ENCODE data around the gene TMPRSS4. TPM values are rescaled to one million over a fixed set of nuclear protein-coding genes. Genes with fewer than 3 reads are reported as not detected.
"Not testable (repeated sequence)": the region's sequence is repeated elsewhere in the genome, so short reads cannot be mapped to it uniquely, and the experiment has no call there.

Gene TMPRSS4
- total RNA-seq, 2 donors from 2014 or later: not detected

DNA sequence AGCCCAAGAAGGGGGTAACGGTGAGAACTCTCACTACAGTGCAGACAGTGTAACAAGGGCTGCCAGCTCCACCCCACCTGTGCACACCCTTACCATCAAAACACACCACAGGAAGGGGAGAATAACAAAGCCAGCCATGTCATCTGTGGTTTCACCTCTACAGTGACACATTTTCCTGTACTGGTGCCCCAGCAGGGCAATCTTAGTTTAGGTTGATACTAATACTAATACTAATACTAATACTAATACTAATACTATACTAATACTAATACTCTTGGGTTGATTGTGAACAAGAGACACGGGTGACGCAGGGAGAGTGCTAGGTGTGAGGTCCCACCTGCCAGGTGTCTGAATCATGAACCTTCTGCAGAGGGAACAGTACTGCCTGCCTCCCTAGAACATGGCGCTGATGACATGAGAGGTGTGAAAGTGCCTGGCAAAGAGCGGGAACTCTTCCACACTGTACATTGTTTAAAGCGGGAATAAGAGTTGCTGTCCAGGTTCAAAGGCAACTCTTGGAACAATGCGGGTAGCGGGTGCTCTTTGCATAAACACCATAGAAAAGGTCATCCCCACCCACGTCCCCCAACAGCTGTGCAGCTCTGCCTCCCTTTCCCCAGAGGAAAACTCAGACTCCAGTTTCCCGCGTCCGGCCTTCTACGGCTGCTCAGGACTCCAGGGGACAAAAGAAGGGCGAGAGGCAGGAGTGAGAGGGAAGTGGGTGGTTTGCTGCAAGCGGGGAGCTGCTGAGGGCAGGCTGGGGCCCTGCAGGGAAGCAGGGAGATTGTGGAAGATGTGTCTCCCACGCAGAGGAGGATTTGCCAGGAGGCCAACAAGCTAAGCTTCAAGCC is 25.0 kb upstream of the TMPRSS4 start:
- H3K9me3 Mint-ChIP-seq: no peaks in the 10 kb centered on the region
- DNase-seq (ENCODE audit: low spot score in 2 of 2) (peak in 1 of 2 donors; percentile 54), ATAC-seq (peak; percentile 85 to 87)
- H3K27ac Mint-ChIP-seq: peak overlapping the region in 1 of 2 donors; percentile 92
- H3K36me3 Mint-ChIP-seq: no peaks in the 10 kb centered on the region

DNA sequence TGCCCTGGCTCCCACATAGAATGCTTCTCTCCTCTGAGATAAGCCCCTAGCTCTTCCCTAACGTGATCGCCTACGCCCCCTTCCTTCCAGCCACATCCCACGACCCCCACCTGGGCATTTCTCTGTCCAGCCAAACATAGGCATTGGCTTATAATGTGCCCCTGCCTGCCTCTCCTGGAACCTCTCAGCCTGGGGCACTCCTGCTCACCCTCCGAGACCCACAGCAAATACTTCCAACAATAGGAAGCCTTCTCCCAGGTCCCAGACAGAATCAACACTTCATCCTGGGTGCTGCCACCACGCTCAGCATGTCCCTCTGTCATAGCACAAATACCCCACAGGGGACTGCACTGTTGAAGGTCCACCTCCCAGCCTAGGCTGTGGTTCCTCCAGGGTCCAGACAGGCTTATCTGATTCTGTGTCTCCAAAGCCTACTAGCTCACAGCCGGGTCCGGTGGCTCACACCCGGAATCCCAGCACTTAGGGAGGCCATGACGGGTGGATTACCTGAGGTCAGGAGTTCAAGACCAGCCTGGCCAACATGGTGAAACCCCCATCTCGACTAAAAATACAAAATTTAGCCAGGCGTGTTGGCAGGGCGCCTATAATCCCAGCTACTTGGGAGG is 24.2 kb upstream of the TMPRSS4 start:
- DNase-seq (ENCODE audit: low spot score in 2 of 2) (peak in 1 of 2 donors; percentile 11), ATAC-seq (no peak)
- peak overlapping the region in 1 of 2 donors; percentile 51 for H3K27ac Mint-ChIP-seq
- H3K9me3 Mint-ChIP-seq: no peaks in the 10 kb centered on the region
- no peaks in the 10 kb centered on the region for H3K36me3 Mint-ChIP-seq

DNA sequence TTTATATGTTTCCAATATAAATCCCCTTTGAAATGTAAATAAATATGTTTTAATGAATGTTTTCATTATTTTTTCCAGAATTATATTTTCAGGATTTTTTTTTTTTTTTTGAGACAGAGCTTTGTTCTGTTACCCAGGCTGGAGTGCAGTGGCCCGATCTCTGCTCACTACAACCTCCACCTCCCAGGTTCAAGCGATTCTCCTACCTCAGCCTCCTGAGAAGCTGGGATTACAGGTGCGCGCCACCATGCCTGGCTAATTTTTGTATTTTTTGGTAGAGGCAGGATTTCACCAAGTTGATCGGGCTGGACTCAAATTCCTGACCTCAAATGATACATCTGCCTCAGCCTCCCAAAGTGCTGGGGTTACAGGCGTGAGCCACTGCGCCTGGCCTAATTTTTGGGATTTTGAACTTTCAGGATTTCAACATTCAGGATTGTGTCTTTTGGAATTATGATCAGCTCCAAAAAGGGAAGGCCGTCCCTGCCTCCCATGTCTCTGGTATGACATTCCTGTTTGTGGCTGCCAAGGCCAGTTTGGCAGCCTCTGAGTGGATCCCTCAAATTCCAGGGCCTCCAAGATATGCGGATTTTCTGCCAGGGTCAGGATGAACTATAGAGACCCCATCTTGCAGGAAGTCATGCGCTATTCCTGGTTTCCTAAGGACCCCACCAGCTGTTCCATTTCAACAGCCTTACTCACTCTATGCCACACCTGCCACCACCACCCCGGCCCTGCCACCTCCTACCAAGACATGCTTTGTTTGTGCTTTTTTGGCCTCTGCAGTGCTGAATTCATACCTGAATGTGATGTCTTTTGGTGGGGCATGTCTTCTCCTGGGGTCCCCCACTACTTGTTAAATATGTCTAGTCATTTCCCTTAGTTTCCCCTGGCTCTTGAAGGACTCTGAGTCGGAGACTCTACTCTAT is 21.9 kb upstream of the TMPRSS4 start:
- DNase-seq (ENCODE audit: low spot score in 2 of 2) (no peak), ATAC-seq (no peak)
- Mint-ChIP-seq H3K36me3 (no peaks in the 10 kb centered on the region), H3K9me3 (no peaks in the 10 kb centered on the region), H3K27ac (no peak overlapping the region)

DNA sequence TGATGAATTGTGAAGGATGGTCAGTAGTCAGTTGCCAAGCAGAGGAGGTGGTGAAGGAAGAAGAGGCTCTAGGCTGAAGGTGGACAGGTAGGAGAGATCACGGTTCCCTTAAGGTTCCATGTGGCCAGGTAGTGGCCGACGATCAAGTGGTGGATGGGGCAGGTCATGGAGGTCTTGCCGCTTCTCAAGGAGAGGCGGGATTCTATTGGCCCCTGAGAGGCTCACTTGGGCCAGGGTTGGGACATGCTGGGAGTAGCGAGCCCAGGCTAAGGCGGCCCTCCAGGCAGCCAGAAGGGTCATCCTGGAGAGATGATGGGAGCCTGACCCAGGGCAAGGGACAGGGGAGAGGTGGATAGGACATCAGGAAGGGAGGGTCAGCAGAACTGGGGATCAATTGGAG is 20.9 kb upstream of the TMPRSS4 start:
- no peaks in the 10 kb centered on the region for H3K36me3 Mint-ChIP-seq
- ATAC-seq (no peak), DNase-seq (ENCODE audit: low spot score in 2 of 2) (peak in 1 of 2 donors; percentile 34)
- H3K9me3 Mint-ChIP-seq: no peaks in the 10 kb centered on the region
- H3K27ac Mint-ChIP-seq: peak overlapping the region in 1 of 2 donors; percentile 10

DNA sequence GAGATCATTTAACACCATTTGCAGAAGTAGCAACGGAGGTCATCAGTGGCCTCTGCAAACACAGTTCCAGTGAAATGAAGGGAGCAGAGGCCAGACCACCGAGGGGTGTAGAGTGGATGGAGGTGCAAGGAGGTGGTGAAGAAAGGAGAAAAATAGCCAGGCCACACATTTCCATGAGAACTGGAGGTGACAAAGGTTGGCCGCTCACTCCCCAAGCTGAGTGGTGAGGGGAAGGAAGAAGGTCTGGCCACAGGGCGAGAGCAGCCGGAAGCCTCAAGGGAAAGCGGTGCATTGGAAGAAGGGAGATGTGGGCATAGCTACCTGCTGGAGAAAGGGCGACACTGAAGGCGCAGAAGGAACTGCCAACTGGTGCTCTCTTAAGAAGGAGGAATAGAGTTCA is 20.1 kb upstream of the TMPRSS4 start:
- ATAC-seq: no peak
- no peaks in the 10 kb centered on the region for H3K36me3 Mint-ChIP-seq
- no peaks in the 10 kb centered on the region for H3K9me3 Mint-ChIP-seq
- DNase-seq (ENCODE audit: low spot score in 2 of 2): no peak
- H3K27ac Mint-ChIP-seq: peak overlapping the region; percentile 10 to 29

DNA sequence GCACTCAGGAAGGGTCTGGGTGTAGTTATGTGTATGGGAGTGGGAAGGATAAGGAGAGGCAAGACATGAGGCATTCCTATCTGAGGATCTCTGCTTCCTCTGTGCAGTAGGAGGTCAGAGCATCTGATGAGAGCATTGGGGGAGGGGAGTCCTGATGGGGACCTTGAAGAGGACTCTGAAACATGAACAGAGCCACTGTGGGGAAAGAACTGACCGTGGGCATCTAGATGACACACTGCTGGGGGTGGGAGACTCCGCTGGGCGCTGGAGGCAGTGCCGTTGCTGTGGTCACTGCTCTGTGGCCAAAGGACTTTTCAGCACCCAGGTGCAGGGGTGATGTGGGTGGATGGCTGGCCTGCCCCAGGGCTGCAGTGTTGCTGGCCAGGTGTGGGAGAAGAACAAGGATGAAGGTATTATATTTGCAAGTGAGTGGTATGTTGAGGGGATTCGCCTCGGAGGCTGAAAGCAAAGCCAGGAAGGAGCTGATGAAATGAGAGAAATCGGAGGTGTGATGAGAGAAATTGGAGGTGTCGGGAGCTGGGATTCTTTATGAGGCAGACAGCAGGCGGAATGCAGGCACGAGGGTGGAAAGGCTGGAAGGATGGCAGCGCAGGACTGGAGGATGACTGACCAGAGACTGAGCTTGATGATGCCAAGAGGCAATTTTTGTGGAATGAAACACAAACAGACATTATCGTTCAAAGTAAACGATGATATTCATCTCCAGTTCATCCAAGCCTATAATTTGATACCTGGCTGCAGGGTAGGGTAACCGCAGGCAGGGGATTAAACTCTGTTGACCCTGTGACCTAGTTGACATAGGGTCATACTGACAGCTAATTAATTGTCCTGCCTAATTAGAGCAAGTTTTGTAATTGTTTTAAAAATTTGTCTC is 19.4 kb upstream of the TMPRSS4 start:
- H3K9me3 Mint-ChIP-seq: no peaks in the 10 kb centered on the region
- DNase-seq (ENCODE audit: low spot score in 2 of 2) (peak in 1 of 2 donors; percentile 34), ATAC-seq (no peak)
- peak overlapping the region in 1 of 2 donors; percentile 29 for H3K27ac Mint-ChIP-seq
- no peaks in the 10 kb centered on the region for H3K36me3 Mint-ChIP-seq

DNA sequence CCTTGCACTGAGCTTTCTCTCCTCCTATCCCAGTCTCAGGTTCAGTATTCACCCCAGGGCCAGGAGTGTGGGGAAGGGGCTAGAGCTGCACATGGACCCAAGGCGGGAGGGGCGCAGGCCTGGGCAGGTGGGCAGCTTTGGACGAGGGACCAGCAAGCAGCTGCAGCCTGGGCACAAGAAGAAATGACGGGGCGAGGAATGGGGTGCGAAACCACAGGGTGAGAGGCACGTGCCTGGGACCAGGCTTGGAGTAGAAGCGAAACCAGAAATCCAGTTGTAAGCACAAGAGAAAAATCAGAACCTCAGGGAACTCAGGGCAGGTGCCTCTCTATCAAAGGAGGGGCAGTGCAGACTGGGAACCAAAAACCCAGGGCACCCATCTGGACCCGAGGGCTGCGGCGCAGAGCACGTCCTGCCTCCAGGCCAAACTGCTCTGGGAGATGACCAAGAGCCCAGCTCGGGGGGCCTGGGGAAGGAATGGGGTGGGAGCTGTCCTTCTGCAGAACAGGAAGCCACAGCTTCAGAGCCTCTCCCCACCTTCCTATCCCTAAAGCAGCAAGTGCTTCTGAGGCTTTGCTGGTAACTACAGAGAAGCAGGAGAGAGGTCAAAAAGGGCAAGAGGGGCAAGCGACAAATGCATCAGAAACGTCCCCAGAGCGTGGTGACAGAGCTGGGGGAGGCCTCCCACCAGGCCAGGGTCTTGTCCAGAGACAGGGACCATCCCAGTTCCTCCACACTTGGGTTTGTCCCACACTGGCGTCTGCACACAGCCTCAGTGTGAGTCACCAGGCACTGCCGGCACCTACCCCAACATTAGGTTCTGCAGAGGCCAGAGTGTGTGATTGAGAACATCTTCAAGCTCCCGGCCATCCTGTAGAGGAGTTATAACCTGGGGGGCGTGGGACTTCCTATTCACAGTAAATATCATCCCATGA is 18.3 kb upstream of the TMPRSS4 start:
- Mint-ChIP-seq H3K9me3 (no peaks in the 10 kb centered on the region), H3K27ac (peak overlapping the region in 1 of 2 donors; percentile 25), H3K36me3 (no peaks in the 10 kb centered on the region)
- ATAC-seq (no peak), DNase-seq (ENCODE audit: low spot score in 2 of 2) (peak in 1 of 2 donors; percentile 28)

DNA sequence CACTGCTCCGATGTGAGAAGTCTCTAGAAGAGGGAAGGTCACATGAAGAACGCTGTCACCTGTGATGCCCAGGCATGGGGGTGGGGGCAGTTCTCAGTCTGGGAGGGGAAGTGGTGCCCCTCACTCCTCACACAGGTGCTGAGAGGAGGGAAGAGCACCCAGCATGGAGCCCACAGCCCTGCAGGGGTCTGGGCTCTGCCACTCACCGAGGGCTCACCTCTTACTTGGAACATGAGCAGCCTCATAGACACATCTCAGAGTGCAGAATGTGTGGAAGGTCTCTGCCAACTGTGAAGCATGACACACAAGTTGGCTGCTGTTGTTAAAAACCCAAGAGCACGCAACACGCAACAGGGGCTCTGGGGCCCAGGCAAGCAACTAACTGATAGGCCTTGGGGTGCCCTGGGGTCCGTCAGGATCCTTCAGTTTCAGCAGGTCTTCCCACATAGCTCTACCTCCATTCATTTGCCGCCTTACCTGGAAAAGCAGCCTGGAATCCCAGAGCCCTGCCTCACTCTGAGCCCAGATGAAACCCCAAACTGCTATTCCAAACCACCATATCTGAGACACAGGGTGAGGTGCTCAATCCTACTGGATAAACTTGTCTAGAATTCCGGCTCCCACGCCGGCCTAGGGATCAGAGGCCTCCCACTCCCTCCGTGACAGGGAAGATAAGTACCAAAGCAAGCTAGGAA is 17.5 kb upstream of the TMPRSS4 start:
- ATAC-seq: no peak
- Mint-ChIP-seq H3K36me3 (no peaks in the 10 kb centered on the region), H3K27ac (no peak overlapping the region), H3K9me3 (no peaks in the 10 kb centered on the region)
- peak in 1 of 2 donors; percentile 41 for DNase-seq (ENCODE audit: low spot score in 2 of 2)

DNA sequence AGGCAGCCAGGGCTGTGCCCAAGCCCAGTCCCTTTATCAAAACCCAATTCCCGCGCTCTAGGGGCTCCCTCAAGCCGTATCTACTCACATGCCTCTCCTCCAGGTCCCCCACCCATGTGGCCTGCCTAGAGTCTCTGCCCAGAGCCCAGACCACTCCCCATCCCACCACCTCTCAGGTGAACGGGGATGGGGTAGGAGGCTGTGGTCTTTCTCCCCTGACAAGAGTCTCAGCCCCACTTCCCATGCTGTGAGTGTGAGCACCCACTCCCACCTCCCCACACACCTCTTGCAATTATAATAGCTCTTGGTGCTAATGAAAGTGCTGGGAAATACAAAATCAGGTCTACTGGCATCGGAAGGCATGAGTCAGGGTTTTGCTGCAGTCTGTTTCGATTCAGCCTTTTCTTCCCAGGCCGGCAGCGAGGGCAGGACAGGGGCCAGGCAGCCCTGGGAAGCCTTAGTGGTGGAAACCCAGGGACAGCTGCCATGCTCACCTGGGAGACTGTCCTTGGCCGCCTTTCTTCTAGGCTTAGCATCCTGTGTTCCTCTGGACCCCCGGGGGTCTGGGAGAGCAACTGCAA is 16.7 kb upstream of the TMPRSS4 start:
- no peak for ATAC-seq
- Mint-ChIP-seq H3K27ac (no peak overlapping the region), H3K9me3 (no peaks in the 10 kb centered on the region), H3K36me3 (no peaks in the 10 kb centered on the region)
- peak in 1 of 2 donors; percentile 49 for DNase-seq (ENCODE audit: low spot score in 2 of 2)

DNA sequence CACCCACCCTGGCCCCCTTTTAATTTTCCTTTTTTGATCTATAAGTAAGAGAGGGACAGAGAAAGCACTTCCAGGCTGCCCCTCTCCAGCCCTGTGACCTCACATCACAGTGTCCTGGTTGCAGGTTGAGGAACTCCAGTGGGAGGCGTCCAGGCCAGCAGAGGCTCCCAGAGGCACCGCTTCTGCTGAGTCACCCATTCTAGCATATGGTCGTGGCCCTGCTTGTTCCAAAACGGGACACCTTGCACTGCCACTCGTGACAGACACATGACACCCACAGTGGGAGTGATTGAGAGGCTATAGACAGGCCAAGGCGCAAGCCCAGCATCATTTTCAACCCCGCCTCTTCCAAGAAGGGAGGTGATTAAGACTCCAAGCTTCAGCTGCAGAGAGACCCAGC is 16.0 kb upstream of the TMPRSS4 start:
- DNase-seq (ENCODE audit: low spot score in 2 of 2) (peak in 1 of 2 donors; percentile 41), ATAC-seq (no peak)
- H3K9me3 Mint-ChIP-seq: no peaks in the 10 kb centered on the region
- no peaks in the 10 kb centered on the region for H3K36me3 Mint-ChIP-seq
- peak overlapping the region in 1 of 2 donors; percentile 16 for H3K27ac Mint-ChIP-seq

DNA sequence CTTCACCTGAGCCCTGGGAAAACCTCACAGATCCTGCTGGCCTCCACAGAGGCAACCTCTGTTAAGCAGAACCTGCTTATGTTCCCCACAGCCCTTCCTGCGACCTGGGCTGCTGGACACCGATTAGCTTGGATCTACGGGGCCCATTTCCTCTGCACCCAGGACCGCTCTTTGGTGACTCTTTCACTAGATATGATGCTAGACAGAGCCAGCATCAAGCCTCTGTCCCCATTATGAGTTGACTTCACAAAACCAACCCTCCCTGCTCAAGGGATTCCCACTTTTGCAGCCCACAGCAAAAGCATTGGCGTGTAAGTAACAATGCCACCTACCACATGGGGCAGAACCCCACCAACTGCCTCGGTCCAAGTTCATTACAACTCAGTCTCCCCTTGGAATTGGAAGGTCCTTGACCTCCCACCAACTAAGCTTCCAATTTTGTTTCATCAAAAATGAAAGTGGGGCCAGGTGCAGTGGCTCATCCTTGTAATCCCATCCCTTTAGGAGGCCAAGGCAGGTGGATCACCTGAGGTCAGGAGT is 15.2 kb upstream of the TMPRSS4 start:
- DNase-seq (ENCODE audit: low spot score in 2 of 2) (peak in 1 of 2 donors; percentile 20), ATAC-seq (no peak)
- Mint-ChIP-seq H3K27ac (no peak overlapping the region), H3K36me3 (no peaks in the 10 kb centered on the region), H3K9me3 (no peaks in the 10 kb centered on the region)

DNA sequence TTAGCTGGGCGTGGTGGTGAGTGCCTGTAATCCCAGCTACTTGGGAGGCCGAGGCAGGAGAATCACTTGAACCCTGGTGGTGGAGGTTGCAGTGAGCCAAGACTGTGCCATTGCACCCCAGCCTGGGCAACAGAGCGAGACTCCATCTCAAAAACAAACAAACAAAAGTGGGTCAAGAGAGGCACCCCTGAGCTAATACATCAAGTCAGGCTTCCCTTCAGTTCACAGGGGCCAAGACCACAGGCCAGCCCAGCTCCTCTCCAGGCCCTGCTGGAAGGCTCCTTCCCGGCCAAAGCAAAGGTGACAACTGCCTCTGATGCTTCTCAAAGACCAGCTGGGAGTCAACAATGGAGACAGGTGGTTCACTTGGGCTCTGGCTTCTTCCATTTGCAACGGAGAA is 14.7 kb upstream of the TMPRSS4 start:
- H3K27ac Mint-ChIP-seq, ATAC-seq, H3K9me3 Mint-ChIP-seq, H3K36me3 Mint-ChIP-seq: not testable (repeated sequence)
- DNase-seq (ENCODE audit: low spot score in 2 of 2): peak in 1 of 2 donors; percentile 26

DNA sequence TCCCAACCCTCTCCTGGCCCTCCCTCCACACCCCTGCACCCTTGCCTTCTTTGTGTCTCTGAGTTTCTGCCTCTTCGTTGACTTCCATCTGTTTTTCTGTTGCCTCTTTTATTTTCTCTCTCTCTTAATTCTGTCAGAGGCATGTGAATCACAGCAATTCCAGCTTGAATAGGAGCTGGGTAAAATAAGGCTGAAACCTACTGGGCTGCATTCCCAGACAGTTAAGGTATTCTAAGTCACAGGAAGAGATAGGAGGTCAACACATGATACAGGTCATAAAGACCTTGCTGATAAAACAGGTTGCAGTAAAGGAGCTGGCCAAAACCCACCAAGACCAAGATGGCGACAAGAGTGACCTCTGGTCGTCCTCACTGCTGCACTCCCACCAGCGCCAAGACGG is 14.2 kb upstream of the TMPRSS4 start:
- H3K27ac Mint-ChIP-seq; ATAC-seq; H3K9me3 Mint-ChIP-seq; DNase-seq (ENCODE audit: low spot score in 2 of 2); H3K36me3 Mint-ChIP-seq: not testable (repeated sequence)

DNA sequence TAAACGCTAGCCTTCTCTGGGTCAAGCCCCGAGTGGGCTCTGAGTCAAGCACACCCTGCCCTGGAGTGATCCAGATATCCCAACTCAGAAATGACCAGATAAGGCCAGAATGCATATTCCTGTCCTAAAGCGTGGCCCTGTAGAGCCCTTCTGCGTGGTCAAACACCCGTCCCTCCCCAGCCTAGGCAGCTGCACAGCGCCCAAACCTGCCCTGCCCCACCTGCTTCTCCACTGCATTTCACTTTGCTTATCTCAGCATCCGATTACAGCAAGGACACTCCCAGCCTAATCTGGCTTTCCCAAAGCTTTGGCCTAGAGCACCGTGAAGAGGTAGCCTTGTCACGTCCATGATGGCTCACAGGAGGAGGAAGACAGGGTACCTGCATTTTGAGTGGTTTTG is 11.9 kb upstream of the TMPRSS4 start:
- no peaks in the 10 kb centered on the region for H3K9me3 Mint-ChIP-seq
- DNase-seq (ENCODE audit: low spot score in 2 of 2): no peak
- no peak for ATAC-seq
- H3K27ac Mint-ChIP-seq: no peak overlapping the region
- no peaks in the 10 kb centered on the region for H3K36me3 Mint-ChIP-seq
